Heart left ventricle (tissue), 16 donors: ENCODE results near the gene SLC26A1. TPM values are rescaled to one million over a fixed set of nuclear protein-coding genes. Genes with fewer than 3 reads are reported as not detected.
A peak's percentile ranks its signal among the peaks of the same experiment; 100 is the strongest.

ENCODE experiments used
- ATAC-seq, 4 donors: fragments of 200-7000 bp; cut with Tn5 transposase; one replicate each; pipeline ENCODE4 v1.9.1; 2020 to 2022; ENCODE audit warnings: moderate library complexity in 4 of 4, mild to moderate bottlenecking in 3 of 4, moderate number of reproducible peaks in 1 of 4
- DNase-seq, 5 donors: peaks; one replicate each; pipeline ENCODE4 v3.0.0-alpha.2; 2020
- H3K27ac ChIP-seq, 12 donors: fragments of 200-600 bp; sonication (generic) in 4 of 12; one replicate each; pipeline versions ENCODE4 v1.5.0 to v1.8.0; 2016 to 2022; ENCODE audit warnings: mild to moderate bottlenecking in 2 of 12
- H3K27me3 ChIP-seq, 9 donors: fragments of 200-600 bp; sonication (generic) in 2 of 9; one replicate each; pipeline versions ENCODE4 v1.5.1 to v1.8.0; 2016 to 2022; ENCODE audit warnings: mild to moderate bottlenecking in 3 of 9
- H3K36me3 ChIP-seq, 9 donors: fragments of 200-600 bp; sonication (generic) in 2 of 9; one replicate each; pipeline versions ENCODE4 v1.5.0 to v1.8.0; 2018 to 2022; ENCODE audit warnings: mild to moderate bottlenecking in 2 of 9
- H3K4me1 ChIP-seq, 12 donors: fragments of 200-600 bp; sonication (generic) in 4 of 12; one replicate each; pipeline versions ENCODE4 v1.5.0 to v1.8.0; 2016 to 2022; ENCODE audit warnings: mild to moderate bottlenecking in 3 of 12
- H3K4me3 ChIP-seq, 12 donors: fragments of 200-600 bp; sonication (generic) in 4 of 12; one replicate each; pipeline versions ENCODE4 v1.5.0 to v1.8.0; 2017 to 2022; ENCODE audit warnings: mild to moderate bottlenecking in 9 of 12, moderate library complexity in 4 of 12
- H3K9me3 ChIP-seq, 12 donors: fragments of 200-600 bp; sonication (generic) in 4 of 12; one replicate each; pipeline versions ENCODE4 v1.5.0 to v1.8.0; 2016 to 2022; ENCODE audit warnings: mild to moderate bottlenecking in 1 of 12
- CTCF ChIP-seq, 12 donors: fragments of 200-600 bp; sonication (generic) in 4 of 12; IDR thresholded peaks; one replicate each; pipeline versions ENCODE4 v1.5.0 to v1.8.0; 2018 to 2022; ENCODE audit warnings: antibody characterized with exemption in 12 of 12, mild to moderate bottlenecking in 5 of 12
- POLR2A ChIP-seq, 2 donors: fragments of 450-650 bp; IDR thresholded peaks; one replicate each; pipeline ENCODE4 v1.6.1; 2017; ENCODE audit warnings: antibody characterized with exemption in 2 of 2, mild to moderate bottlenecking in 2 of 2, moderate library complexity in 2 of 2
- WGBS, 4 donors: extraction: QIAGEN DNeasy Blood & Tissue Kit in 2 of 4; methylation state at CpG; one replicate each; pipeline versions ENCODE4 v1.1.5 to v1.1.7; 2013 to 2018; 5-methylcytosine and 5-hydroxymethylcytosine counted together
- intact Hi-C, 10 donors: fragments of 100-400 bp; cut with DNase I; formaldehyde crosslinking; loops; one replicate each; pipeline versions ENCODE4 v1.11.1 to v1.14.2; 2022
- polyA plus RNA-seq, 2 donors: library from polyadenylated mRNA; stranded (reverse); fragments of 200-250 nt; gene quantifications; one replicate each; pipeline ENCODE4 v1.2.3, GENCODE V29; 2013
- total RNA-seq, 9 donors: library from RNA; depleted of rRNA in 2 of 9; stranded (reverse); fragments of >200 nt in 2 of 9; fragmentation: NEBNext Ultra II Directional in 3 of 9; extraction: Animal tissue kit (Norgen Biotek cat#: 25700) in 3 of 9; gene quantifications; one replicate each; pipeline versions ENCODE4 v1.1.0 to v1.2.4, GENCODE V29; 2016 to 2023
- donor health status: ischemic (EF 13 %, LVEDD 7.1; RV severe dilation, severe dysfunction).
- donor health status: healthy with polysubstance abuse.
- donor health status: DM: no; HTN: yes; CAD: no.
- donor health status: DM: no; HTN: no; CAD: no.
- donor health status: ischemic (EF 25% LVEDD 6.9; RV normal size, moderate dysfunction).
- donor health status: ischemic (EF 25% LVEDD 5.7; RV mildly dilated, moderate dysfunction).
- donor health status: healthy.
- donor health status: DM: yes; HTN: yes; CAD: no.
- donor health status: ischemic (EF 35%, LVEDD 5.7; RV mildly dilated, moderate dysfunction).
- donor health status: nonischemic (EF 11% LVEDD 7.7; RV severe dilation, severe dysfunction).
- donor health status: DM: yes; HTN: yes; CAD: no.
- donor health status: PGD.
- donor health status: ischemic (EF 29% LVEDD 5.4; RV normal size, mild dysfunction).
- donor health status: nonischemic (EF 23%, LVEDD 6.1; RV moderate dilation, normal function).

Gene SLC26A1
- total and polyA plus RNA-seq, 11 donors = 0.03 to 0.27 (median 0.25) TPM; not detected in 5

GRCh38 chr4:959338-960139, 33.7 kb downstream of the SLC26A1 start:
- peak in 1 of 4 donors; percentile 2 for ATAC-seq
- TF ChIP-seq POLR2A (IDR thresholded peaks at IDR 0.05) (no peak), CTCF (IDR thresholded peaks at IDR 0.05) (no peak)
- H3K4me3 ChIP-seq = no peak overlapping the region
- intact Hi-C loops = no loop called here
- DNase-seq = peak in 2 of 5 donors; percentile 15 to 28
- 84 to 86% (median 85%) methylated on average over 19 to 24 of the region's 24 CpGs for WGBS, 4 donors
- no peaks in the 10 kb centered on the region for H3K4me1 ChIP-seq
- no peaks in the 10 kb centered on the region for H3K27me3 ChIP-seq
- no peak overlapping the region for H3K27ac ChIP-seq
- peaks cover 0 to 75% (median 23%) of the 10 kb centered on the region in 9 donors for H3K36me3 ChIP-seq
- H3K9me3 ChIP-seq = no peaks in the 10 kb centered on the region

- no peaks in the 10 kb centered on the region for H3K27me3 ChIP-seq
- H3K9me3 ChIP-seq = no peaks in the 10 kb centered on the region
- WGBS, 4 donors = 83 to 88% (median 84%) methylated on average over 16 to 17 of the region's 17 CpGs
- H3K4me1 ChIP-seq = no peaks in the 10 kb centered on the region
- TF ChIP-seq POLR2A (IDR thresholded peaks at IDR 0.05) (no peak), CTCF (IDR thresholded peaks at IDR 0.05) (no peak)
- peaks cover 0 to 73% (median 27%) of the 10 kb centered on the region in 9 donors for H3K36me3 ChIP-seq
- ATAC-seq = peak in 1 of 4 donors; percentile 2
- intact Hi-C loops = no loop called here
- H3K4me3 ChIP-seq = no peak overlapping the region
- H3K27ac ChIP-seq = no peak overlapping the region
- DNase-seq = peak in 1 of 5 donors; percentile 21
Observed at GRCh38 chr4:958696-959337, 34.4 kb downstream of the SLC26A1 start.

GRCh38 chr4:958314-958665, 34.9 kb downstream of the SLC26A1 start:
- Histone ChIP-seq H3K27ac (no peak overlapping the region), H3K4me3 (no peak overlapping the region), H3K9me3 (no peaks in the 10 kb centered on the region), H3K4me1 (no peaks in the 10 kb centered on the region), H3K36me3 (peaks cover 0 to 70% (median 32%) of the 10 kb centered on the region in 9 donors), H3K27me3 (no peaks in the 10 kb centered on the region)
- no peak for ATAC-seq
- TF ChIP-seq POLR2A (IDR thresholded peaks at IDR 0.05) = no peak
- peak in 1 of 5 donors; percentile 25 for DNase-seq
- intact Hi-C loops = no loop called here
- whole genome bisulfite sequencing, 4 donors = 91 to 96% (median 93%) methylated on average over 17 of the region's 17 CpGs

- no peak overlapping the region for H3K4me3 ChIP-seq
- no peaks in the 10 kb centered on the region for H3K9me3 ChIP-seq
- DNase-seq = peak in 3 of 5 donors; percentile 14 to 66 (median 27)
- 94 to 96% (median 95%) methylated on average over 40 to 45 of the region's 45 CpGs for WGBS, 4 donors
- peaks cover 0 to 71% (median 32%) of the 10 kb centered on the region in 9 donors for H3K36me3 ChIP-seq
- no peak for ATAC-seq
- H3K4me1 ChIP-seq = no peaks in the 10 kb centered on the region
- TF ChIP-seq CTCF (IDR thresholded peaks at IDR 0.05) (no peak), POLR2A (IDR thresholded peaks at IDR 0.05) (no peak)
- no peak overlapping the region for H3K27ac ChIP-seq
- H3K27me3 ChIP-seq = no peaks in the 10 kb centered on the region
- intact Hi-C loops = no loop called here
Observed at GRCh38 chr4:957581-958313, 35.5 kb downstream of the SLC26A1 start.
